Measurements from ENCODE around the gene STAT6.

The STAT6 gene

DNA sequence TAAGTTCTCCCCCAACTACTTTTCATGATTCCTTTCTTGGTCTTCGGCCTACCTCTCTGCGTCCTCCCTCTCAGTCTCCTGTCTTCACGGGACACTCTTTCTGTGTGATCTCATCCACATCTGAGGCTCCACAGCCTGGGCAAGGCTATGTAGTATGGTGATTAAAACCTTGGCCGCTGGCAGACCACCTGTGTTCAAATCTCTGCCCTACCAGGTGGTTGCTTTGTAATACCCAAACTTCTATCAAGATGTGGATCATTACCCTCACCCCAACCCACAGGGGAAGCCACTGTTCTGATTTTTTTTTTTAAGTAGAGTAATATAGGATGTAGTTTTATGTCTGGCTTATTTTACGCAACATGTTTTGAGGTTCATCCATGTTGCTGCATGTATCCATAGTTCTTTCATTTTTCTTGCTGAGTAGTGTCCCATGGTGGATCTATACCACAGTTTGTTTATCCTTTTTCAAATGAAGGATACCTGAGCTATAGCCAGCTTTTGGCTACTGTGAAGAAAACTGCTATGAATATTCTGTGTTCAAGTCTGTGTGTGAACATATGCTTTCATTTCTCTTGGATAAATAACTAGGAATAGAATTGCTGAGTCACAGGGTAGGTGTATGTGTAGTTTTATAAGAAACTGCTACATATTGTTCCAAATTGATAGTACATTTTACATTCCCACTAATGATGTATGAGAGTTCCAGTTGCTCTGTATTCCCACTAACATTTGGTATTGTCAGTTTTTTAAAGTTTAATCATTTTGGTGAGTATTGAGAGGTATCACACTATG lies 8.3 kb upstream of the STAT6 start:
- peaks cover 6% of the 10 kb centered on the region; the same call in 1 of the 2 replicates for H3K36me3 ChIP-seq (ENCODE audit: insufficient read depth, low read length)
- H3F3A ChIP-seq (ENCODE audit: insufficient read depth, low read length): no peaks in the 10 kb centered on the region
- H3K9ac ChIP-seq (ENCODE audit: low read length): no peak overlapping the region
- no peak overlapping the region for H2AFZ ChIP-seq (ENCODE audit: low read length)
- H3K27ac ChIP-seq (ENCODE audit: low read depth, low read length, poor library complexity, severe bottlenecking): no peak overlapping the region
- no peak for TF ChIP-seq EZH2 (IDR thresholded peaks at IDR 0.05; ENCODE audit: borderline replicate concordance, low read length)
- TF ChIP-seq, protein P1, sequence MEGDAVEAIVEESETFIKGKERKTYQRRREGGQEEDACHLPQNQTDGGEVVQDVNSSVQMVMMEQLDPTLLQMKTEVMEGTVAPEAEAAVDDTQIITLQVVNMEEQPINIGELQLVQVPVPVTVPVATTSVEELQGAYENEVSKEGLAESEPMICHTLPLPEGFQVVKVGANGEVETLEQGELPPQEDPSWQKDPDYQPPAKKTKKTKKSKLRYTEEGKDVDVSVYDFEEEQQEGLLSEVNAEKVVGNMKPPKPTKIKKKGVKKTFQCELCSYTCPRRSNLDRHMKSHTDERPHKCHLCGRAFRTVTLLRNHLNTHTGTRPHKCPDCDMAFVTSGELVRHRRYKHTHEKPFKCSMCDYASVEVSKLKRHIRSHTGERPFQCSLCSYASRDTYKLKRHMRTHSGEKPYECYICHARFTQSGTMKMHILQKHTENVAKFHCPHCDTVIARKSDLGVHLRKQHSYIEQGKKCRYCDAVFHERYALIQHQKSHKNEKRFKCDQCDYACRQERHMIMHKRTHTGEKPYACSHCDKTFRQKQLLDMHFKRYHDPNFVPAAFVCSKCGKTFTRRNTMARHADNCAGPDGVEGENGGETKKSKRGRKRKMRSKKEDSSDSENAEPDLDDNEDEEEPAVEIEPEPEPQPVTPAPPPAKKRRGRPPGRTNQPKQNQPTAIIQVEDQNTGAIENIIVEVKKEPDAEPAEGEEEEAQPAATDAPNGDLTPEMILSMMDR (IDR thresholded peaks at IDR 0.05; ENCODE audit: low read length): no peak
- H3K9me3 ChIP-seq (ENCODE audit: low read length): peaks cover 3% of the 10 kb centered on the region; the same call in 1 of the 2 replicates
- H3K79me2 ChIP-seq (ENCODE audit: insufficient read depth, low read length): no peaks in the 10 kb centered on the region
- H3K4me3 ChIP-seq (ENCODE audit: low read depth, low read length, poor library complexity, severe bottlenecking): no peak overlapping the region
- H4K20me1 ChIP-seq (ENCODE audit: insufficient read depth, low read length): no peaks in the 10 kb centered on the region
- peaks cover 14% of the 10 kb centered on the region; the same call in 1 of the 2 replicates for H3K27me3 ChIP-seq (ENCODE audit: insufficient read depth, low read length)
- no peaks in the 10 kb centered on the region for H3K4me1 ChIP-seq (ENCODE audit: insufficient read depth, low read length, severe bottlenecking)
- no peak overlapping the region for H3K4me2 ChIP-seq (ENCODE audit: low read length)
- H3K9me2 ChIP-seq (ENCODE audit: low read depth, low read length): no peaks in the 10 kb centered on the region

DNA sequence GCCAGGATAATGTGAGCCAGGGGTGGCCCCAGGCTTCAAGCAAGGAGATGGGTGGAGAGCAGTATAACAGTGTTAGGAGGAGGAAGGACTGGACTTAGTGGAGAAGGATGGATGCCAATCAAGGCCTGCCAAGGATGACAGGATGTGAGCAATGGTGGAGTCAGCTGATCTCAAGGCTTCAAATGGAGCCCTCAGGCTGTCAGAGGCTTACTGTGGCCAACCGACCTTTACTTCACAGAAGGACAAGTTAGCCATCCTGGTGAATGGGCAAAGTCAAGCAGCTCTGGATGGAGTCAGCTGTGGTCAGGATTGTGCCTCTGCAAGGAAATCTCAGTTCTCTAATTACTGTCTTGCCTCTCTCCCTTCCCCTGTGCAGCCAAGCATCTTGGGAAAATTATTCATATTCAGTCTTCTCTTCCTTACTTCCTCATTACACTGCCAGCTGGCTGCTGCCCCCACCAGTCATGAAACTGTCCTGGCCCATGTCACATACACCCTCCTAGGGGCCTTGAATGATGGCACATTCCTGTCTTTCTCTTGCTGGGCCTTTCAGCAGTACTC lies 7.6 kb upstream of the STAT6 start:
- H4K20me1 ChIP-seq (ENCODE audit: insufficient read depth, low read length): no peaks in the 10 kb centered on the region
- H3K9me2 ChIP-seq (ENCODE audit: low read depth, low read length): no peaks in the 10 kb centered on the region
- no peak overlapping the region for H3K4me3 ChIP-seq (ENCODE audit: low read depth, low read length, poor library complexity, severe bottlenecking)
- H3K9ac ChIP-seq (ENCODE audit: low read length): no peak overlapping the region
- H3K36me3 ChIP-seq (ENCODE audit: insufficient read depth, low read length): peaks cover 3% of the 10 kb centered on the region; the same call in 1 of the 2 replicates
- no peak for TF ChIP-seq EZH2 (IDR thresholded peaks at IDR 0.05; ENCODE audit: borderline replicate concordance, low read length)
- TF ChIP-seq, protein P1 (IDR thresholded peaks at IDR 0.05; ENCODE audit: low read length): no peak
- no peaks in the 10 kb centered on the region for H3K79me2 ChIP-seq (ENCODE audit: insufficient read depth, low read length)
- H3K4me2 ChIP-seq (ENCODE audit: low read length): no peak overlapping the region
- H3F3A ChIP-seq (ENCODE audit: insufficient read depth, low read length): no peaks in the 10 kb centered on the region
- no peak overlapping the region for H3K27ac ChIP-seq (ENCODE audit: low read depth, low read length, poor library complexity, severe bottlenecking)
- H3K4me1 ChIP-seq (ENCODE audit: insufficient read depth, low read length, severe bottlenecking): no peaks in the 10 kb centered on the region
- peaks cover 11% of the 10 kb centered on the region; the same call in 1 of the 2 replicates for H3K27me3 ChIP-seq (ENCODE audit: insufficient read depth, low read length)
- H2AFZ ChIP-seq (ENCODE audit: low read length): no peak overlapping the region
- peaks cover 2% of the 10 kb centered on the region; the same call in 1 of the 2 replicates for H3K9me3 ChIP-seq (ENCODE audit: low read length)

DNA sequence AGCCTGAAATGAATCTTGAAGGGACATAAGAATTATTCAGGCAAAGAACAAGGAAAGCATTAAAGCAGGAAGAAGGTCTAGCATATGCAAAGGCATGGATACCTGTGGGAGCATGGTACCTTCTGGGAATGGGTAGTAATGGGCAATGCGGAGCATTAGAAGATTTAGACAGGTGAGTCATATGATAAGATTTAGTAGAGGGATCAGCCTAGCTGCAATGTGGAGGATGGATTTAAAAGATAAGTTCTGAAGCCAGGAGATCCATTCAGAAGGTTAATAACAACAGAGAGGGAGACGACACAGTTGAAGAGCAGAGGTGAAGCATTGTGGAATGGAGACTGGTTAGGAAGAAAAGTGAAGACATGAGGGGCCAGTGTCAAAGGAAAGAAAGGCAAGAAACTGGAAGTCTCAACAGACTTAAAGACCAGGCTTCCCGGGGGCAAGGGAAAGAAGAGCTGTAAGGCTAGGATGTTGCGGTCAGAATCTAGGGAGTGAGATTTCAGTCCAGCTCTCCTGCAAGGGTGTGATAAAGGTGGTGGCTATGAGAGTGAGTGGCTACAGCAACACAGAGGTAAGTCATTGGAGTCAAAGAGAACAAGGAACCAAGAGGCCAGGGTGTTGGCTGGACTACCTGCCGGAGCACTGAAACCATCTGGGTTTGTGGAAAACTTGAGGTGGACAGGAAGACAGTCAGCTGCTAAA lies 5.6 kb upstream of the STAT6 start:
- Histone ChIP-seq H3K9me2 (ENCODE audit: low read depth, low read length) (no peaks in the 10 kb centered on the region), H3K4me1 (ENCODE audit: insufficient read depth, low read length, severe bottlenecking) (peaks cover 10% of the 10 kb centered on the region), H2AFZ (ENCODE audit: low read length) (no peak overlapping the region), H3F3A (ENCODE audit: insufficient read depth, low read length) (no peaks in the 10 kb centered on the region), H3K9me3 (ENCODE audit: low read length) (no peaks in the 10 kb centered on the region), H4K20me1 (ENCODE audit: insufficient read depth, low read length) (no peaks in the 10 kb centered on the region), H3K27ac (ENCODE audit: low read depth, low read length, poor library complexity, severe bottlenecking) (no peak overlapping the region), H3K79me2 (ENCODE audit: insufficient read depth, low read length) (no peaks in the 10 kb centered on the region), H3K4me3 (ENCODE audit: low read depth, low read length, poor library complexity, severe bottlenecking) (no peak overlapping the region), H3K4me2 (ENCODE audit: low read length) (no peak overlapping the region), H3K36me3 (ENCODE audit: insufficient read depth, low read length) (no peaks in the 10 kb centered on the region), H3K27me3 (ENCODE audit: insufficient read depth, low read length) (no peaks in the 10 kb centered on the region), H3K9ac (ENCODE audit: low read length) (no peak overlapping the region)
- no peak for TF ChIP-seq EZH2 (IDR thresholded peaks at IDR 0.05; ENCODE audit: borderline replicate concordance, low read length)
- TF ChIP-seq, protein P1 (IDR thresholded peaks at IDR 0.05; ENCODE audit: low read length): no peak
